ENCODE measurements around the gene PUDP.

- no peak for TF ChIP-seq CTCF (IDR thresholded peaks at IDR 0.05; ENCODE audit: low read depth, low read length, poor library complexity, severe bottlenecking)
- TF ChIP-seq EZH2phosphoT487 (IDR thresholded peaks at IDR 0.05; ENCODE audit: borderline replicate concordance, low read length): no peak
These were observed 6.2 kb upstream of the PUDP start for GRCh38 chrX:7154041-7154597.

All from DOHH2 (cell line).